ENCODE data around the gene FBXW4.

The FBXW4 gene

GRCh38 chr10:101675115-101675514 lies 19.9 kb downstream of the FBXW4 start:
- peaks cover 72% of the 10 kb centered on the region for H3K36me3 Mint-ChIP-seq (ENCODE audit: low read depth)
- no peak for TF ChIP-seq CTCF (IDR thresholded peaks at IDR 0.05)
- no peak for DNase-seq
- peaks cover 33% of the 10 kb centered on the region for H3K9me3 Mint-ChIP-seq
- no peak overlapping the region for H3K4me3 Mint-ChIP-seq
- peaks cover 15% of the 10 kb centered on the region for H3K4me1 Mint-ChIP-seq
- H3K27ac Mint-ChIP-seq: no peak overlapping the region
- H3K27me3 Mint-ChIP-seq (ENCODE audit: low read depth, poor library complexity): peaks cover 3% of the 10 kb centered on the region

- H3K4me3 Mint-ChIP-seq: no peak overlapping the region
- peaks cover 69% of the 10 kb centered on the region for H3K36me3 Mint-ChIP-seq (ENCODE audit: low read depth)
- DNase-seq: no peak
- H3K4me1 Mint-ChIP-seq: peaks cover 37% of the 10 kb centered on the region
- H3K27me3 Mint-ChIP-seq (ENCODE audit: low read depth, poor library complexity): peaks cover 3% of the 10 kb centered on the region
- H3K9me3 Mint-ChIP-seq: peaks cover 26% of the 10 kb centered on the region
- no peak overlapping the region for H3K27ac Mint-ChIP-seq
- TF ChIP-seq CTCF (IDR thresholded peaks at IDR 0.05): no peak
Measured at GRCh38 chr10:101672536-101672935, 22.4 kb downstream of the FBXW4 start.

- Mint-ChIP-seq H3K4me3 (no peak overlapping the region), H3K27me3 (ENCODE audit: low read depth, poor library complexity) (peaks cover 3% of the 10 kb centered on the region), H3K9me3 (peaks cover 15% of the 10 kb centered on the region), H3K36me3 (ENCODE audit: low read depth) (peaks cover 61% of the 10 kb centered on the region), H3K4me1 (peaks cover 44% of the 10 kb centered on the region), H3K27ac (no peak overlapping the region)
- DNase-seq: no peak
- TF ChIP-seq CTCF (IDR thresholded peaks at IDR 0.05): no peak
Measured at GRCh38 chr10:101671453-101671852, 23.5 kb downstream of the FBXW4 start.

GRCh38 chr10:101670635-101671034 lies 24.3 kb downstream of the FBXW4 start:
- peaks cover 7% of the 10 kb centered on the region for H3K9me3 Mint-ChIP-seq
- H3K36me3 Mint-ChIP-seq (ENCODE audit: low read depth): peaks cover 56% of the 10 kb centered on the region
- no peak for DNase-seq
- H3K27me3 Mint-ChIP-seq (ENCODE audit: low read depth, poor library complexity): no peaks in the 10 kb centered on the region
- no peak overlapping the region for H3K4me3 Mint-ChIP-seq
- H3K4me1 Mint-ChIP-seq: peaks cover 52% of the 10 kb centered on the region
- peak overlapping the region; percentile 26 for H3K27ac Mint-ChIP-seq
- no peak for TF ChIP-seq CTCF (IDR thresholded peaks at IDR 0.05)

GRCh38 chr10:101669181-101669580 lies 25.8 kb downstream of the FBXW4 start:
- TF ChIP-seq CTCF (IDR thresholded peaks at IDR 0.05): no peak
- H3K4me1 Mint-ChIP-seq: peaks cover 65% of the 10 kb centered on the region
- peaks cover 41% of the 10 kb centered on the region for H3K36me3 Mint-ChIP-seq (ENCODE audit: low read depth)
- H3K27ac Mint-ChIP-seq: peak overlapping the region; percentile 47
- DNase-seq: no peak
- H3K9me3 Mint-ChIP-seq: no peaks in the 10 kb centered on the region
- H3K4me3 Mint-ChIP-seq: no peak overlapping the region
- H3K27me3 Mint-ChIP-seq (ENCODE audit: low read depth, poor library complexity): no peaks in the 10 kb centered on the region

GRCh38 chr10:101668566-101668965 lies 26.4 kb downstream of the FBXW4 start:
- Mint-ChIP-seq H3K36me3 (ENCODE audit: low read depth) (peaks cover 42% of the 10 kb centered on the region), H3K27ac (peak overlapping the region; percentile 47), H3K4me3 (peak overlapping the region; percentile 23), H3K9me3 (no peaks in the 10 kb centered on the region), H3K27me3 (ENCODE audit: low read depth, poor library complexity) (no peaks in the 10 kb centered on the region), H3K4me1 (peaks cover 71% of the 10 kb centered on the region)
- no peak for TF ChIP-seq CTCF (IDR thresholded peaks at IDR 0.05)
- no peak for DNase-seq

Data from nephron progenitor cell (in vitro differentiated cells).